GM19043 (cell line): ENCODE results near the gene STN1.

Experiments used
- ATAC-seq: cut with Tn5 transposase; IDR thresholded peaks from one replicate; pipeline ENCODE4 v1.9.1; 2021; ENCODE audit warnings: low read depth; ENCODE audit not compliant: unreplicated experiment

Gene STN1

DNA sequence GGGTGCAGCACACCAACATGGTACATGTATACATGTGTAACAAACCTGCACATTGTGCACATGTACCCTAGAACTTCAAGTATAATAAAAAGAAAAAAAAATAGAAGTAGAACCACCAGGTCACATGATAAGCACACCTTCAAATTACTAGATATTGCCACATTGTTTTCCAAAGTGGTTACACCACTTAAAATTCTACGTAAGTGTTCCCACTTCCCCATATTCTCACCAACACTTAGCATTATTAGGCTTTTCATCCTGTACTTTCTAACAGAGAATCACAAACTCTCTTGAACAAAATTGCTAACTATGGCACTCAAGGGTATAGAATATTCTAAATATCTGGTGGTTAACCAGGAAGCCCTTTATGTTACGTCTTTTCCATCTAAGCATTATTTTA is 85.2 kb downstream of the STN1 start:
- ATAC-seq = no peak
